ENCODE data around the gene ZC3H7B. TPM values are rescaled to one million over a fixed set of nuclear protein-coding genes. Genes with fewer than 3 reads are reported as not detected.

ZC3H7B gene
- total RNA-seq, 1 experiment from 2014 or later, result 34.8 TPM

GRCh38 chr22:41377846-41378245, 76.5 kb downstream of the ZC3H7B start:
- ATAC-seq (no peak), DNase-seq (no peak)
- Histone ChIP-seq H3K4me1 (ENCODE audit: insufficient read depth, low read length) (peaks cover 8% of the 10 kb centered on the region; the same call in 1 of the 2 replicates), H3K4me2 (ENCODE audit: low read length) (no peak overlapping the region), H2AFZ (ENCODE audit: low read length) (no peak overlapping the region), H3K27me3 (ENCODE audit: low read length) (no peaks in the 10 kb centered on the region), H3F3A (ENCODE audit: low read length, unreplicated experiment) (no peaks in the 10 kb centered on the region), H3K27ac (ENCODE audit: low read length) (no peak overlapping the region), H3K9me2 (replicated peaks; ENCODE audit: low read length) (no peaks in the 10 kb centered on the region), H4K20me1 (ENCODE audit: low read length) (no peaks in the 10 kb centered on the region), H3K9ac (ENCODE audit: low read length) (no peak overlapping the region), H3K4me3 (ENCODE audit: low read length) (no peak overlapping the region), H3K9me3 (ENCODE audit: low read length) (no peaks in the 10 kb centered on the region), H3K79me2 (ENCODE audit: low read length) (no peaks in the 10 kb centered on the region), H3K36me3 (ENCODE audit: low read depth, low read length) (no peaks in the 10 kb centered on the region)
- POLR2A ChIA-PET (ENCODE audit: unreplicated experiment), result no interaction called here
- TF ChIP-seq EZH2 (IDR thresholded peaks at IDR 0.05; ENCODE audit: low read length, unreplicated experiment) (no peak), CTCF (conservative IDR thresholded peaks at IDR 0.05; ENCODE audit: low read depth, low read length) (no peak), EZH2phosphoT487 (IDR thresholded peaks at IDR 0.05; ENCODE audit: borderline replicate concordance, low read length) (no peak)
- CTCF ChIA-PET, result interaction anchor here (0.7 kb wide), 1 partner anchor 114 kb away, joined by 5 read pairs; no protein-coding TSS in a partner anchor
- intact Hi-C loops (cut with micrococcal nuclease), result no loop called here
- no TSS peak for BruUV-seq (replicated peaks)

- peak overlapping the region; percentile 77 for H2AFZ ChIP-seq (ENCODE audit: low read length)
Observed at GRCh38 chr22:41380993-41381328, 79.6 kb downstream of the ZC3H7B start.

More at GRCh38 chr22:41380993-41381328, 79.6 kb downstream of the ZC3H7B start:
- H4K20me1 ChIP-seq (ENCODE audit: low read length), result no peaks in the 10 kb centered on the region
- no peaks in the 10 kb centered on the region for H3K9me3 ChIP-seq (ENCODE audit: low read length)
- H3K79me2 ChIP-seq (ENCODE audit: low read length), result no peaks in the 10 kb centered on the region
- no peaks in the 10 kb centered on the region for H3K27me3 ChIP-seq (ENCODE audit: low read length)
- ATAC-seq (peak; percentile 63), DNase-seq (peak; percentile 57)
- no peaks in the 10 kb centered on the region for H3K36me3 ChIP-seq (ENCODE audit: low read depth, low read length)
- ChIA-PET POLR2A (ENCODE audit: unreplicated experiment) (interaction anchor here (0.6 to 1.6 kb wide), 4 partner anchors 23 to 467 kb away, joined by 6 to 32 read pairs (median 16); partner anchors contain the start of gene TOB2), CTCF (interaction anchor here (0.6 to 1.2 kb wide), 3 partner anchors 23 to 240 kb away, joined by 3 to 9 read pairs (median 4); partner anchors contain the start of genes DESI1 and XRCC6)
- H3K4me1 ChIP-seq (ENCODE audit: insufficient read depth, low read length), result peaks cover 8% of the 10 kb centered on the region; the same call in 1 of the 2 replicates
- peak overlapping the region; percentile 90 for H3K9ac ChIP-seq (ENCODE audit: low read length)
- peak overlapping the region; percentile 69 for H3K4me3 ChIP-seq (ENCODE audit: low read length)
- no peak for TF ChIP-seq EZH2phosphoT487 (IDR thresholded peaks at IDR 0.05; ENCODE audit: borderline replicate concordance, low read length)
- TF ChIP-seq EZH2 (IDR thresholded peaks at IDR 0.05; ENCODE audit: low read length, unreplicated experiment), result no peak
- no peak for TF ChIP-seq CTCF (conservative IDR thresholded peaks at IDR 0.05; ENCODE audit: low read depth, low read length)
- no TSS peak for BruUV-seq (replicated peaks)
- no peaks in the 10 kb centered on the region for H3F3A ChIP-seq (ENCODE audit: low read length, unreplicated experiment)
- peak overlapping the region; percentile 85 for H3K27ac ChIP-seq (ENCODE audit: low read length)
- intact Hi-C loops (cut with micrococcal nuclease), result loop anchor here (5.0 kb wide), 1 partner anchor 94 kb away; the partner anchor contains the start of gene RANGAP1
- no peaks in the 10 kb centered on the region for H3K9me2 ChIP-seq (replicated peaks; ENCODE audit: low read length)
- peak overlapping the region; percentile 95 for H3K4me2 ChIP-seq (ENCODE audit: low read length)
